ENCODE data around the gene LTF. TPM values are rescaled to one million over a fixed set of nuclear protein-coding genes. Genes with fewer than 3 reads are reported as not detected.

LTF gene
- total and polyA plus RNA-seq, 10 of the 15 experiments (the other 5 are each of a cell fraction or from before 2014, with no cell fraction given): 0.03 to 0.31 TPM; not detected in 8

- no peak for ATAC-seq
- DNase-seq (ENCODE audit: low read depth, low spot score): no peak
- BruUV-seq (replicated peaks): no TSS peak
- 57% methylated on average over 3 of the region's 3 CpGs for WGBS (ENCODE audit: insufficient coverage, insufficient replicate concordance, low lambda C conversion rate, missing lambda C conversion rate)
- no peak overlapping the region for H2AFZ ChIP-seq (ENCODE audit: control insufficient read depth, low read depth, low read length)
- ChIA-PET CTCF (interaction anchor here (0.7 to 1.6 kb wide), 2 partner anchors 12 to 26 kb away, joined by 4 to 7 read pairs; no protein-coding TSS in a partner anchor), POLR2A (no interaction called here), RAD21 (ENCODE audit: unreplicated experiment) (interaction anchor here (1.3 kb wide), 1 partner anchor 10 kb away, joined by 3 read pairs; no protein-coding TSS in a partner anchor), SMC1A (ENCODE audit: uncharacterized antibody, unreplicated experiment) (interaction anchor here (0.7 to 1.7 kb wide), 2 partner anchors 10 to 96 kb away, joined by 3 read pairs; no protein-coding TSS in a partner anchor)
- H3K36me3 ChIP-seq (ENCODE audit: control insufficient read depth in 2 of 2, insufficient read depth in 2 of 2, low read length in 1 of 2): no peaks in the 10 kb centered on the region
- intact Hi-C loops (cut with micrococcal nuclease; ENCODE audit: unreplicated experiment): no loop called here
- FAIRE-seq: no peak
- H4K20me1 ChIP-seq (ENCODE audit: control insufficient read depth, insufficient read depth): no peaks in the 10 kb centered on the region
- no peak overlapping the region for H3K9ac ChIP-seq (ENCODE audit: control insufficient read depth, insufficient read depth, low read length)
- H3K27ac ChIP-seq (ENCODE audit: control insufficient read depth, insufficient read depth): no peak overlapping the region
- in situ Hi-C loops (cut with MboI): no loop called here
- H3K4me2 ChIP-seq (ENCODE audit: control insufficient read depth, insufficient read depth): no peak overlapping the region
- H3K27me3 ChIP-seq (replicated peaks in 1 of 2; ENCODE audit: control insufficient read depth in 2 of 2, insufficient read depth in 2 of 2, low read length in 1 of 2): peaks cover 7 to 17% of the 10 kb centered on the region in 2 experiments
- H3K4me1 ChIP-seq (ENCODE audit: control insufficient read depth, insufficient read depth, low read length): no peaks in the 10 kb centered on the region
- H3K4me3 ChIP-seq: no peak overlapping the region
- no peaks in the 10 kb centered on the region; the same call in 2 of the 3 replicates for H3K9me3 ChIP-seq (replicated peaks; ENCODE audit: control insufficient read depth, insufficient read depth, low read length)
- H3K79me2 ChIP-seq (ENCODE audit: control insufficient read depth, insufficient read depth, low read length): no peaks in the 10 kb centered on the region
- TF ChIP-seq E4F1 (IDR thresholded peaks at IDR 0.05; ENCODE audit: borderline replicate concordance, partially characterized antibody) (no peak), TBL1XR1 (IDR thresholded peaks at IDR 0.05; ENCODE audit: low read depth, low read length) (no peak), SIN3A (IDR thresholded peaks at IDR 0.05; ENCODE audit: low read depth, low read length) (no peak), NR2C1 (IDR thresholded peaks at IDR 0.05) (no peak), TCF3 (IDR thresholded peaks at IDR 0.05; ENCODE audit: borderline replicate concordance, insufficient read depth, low read depth, low read length) (no peak), ZBTB11 (CRISPR knock-in tag; IDR thresholded peaks at IDR 0.05) (no peak), RAD21 (IDR thresholded peaks at IDR 0.05; ENCODE audit: insufficient read depth, low read depth, low read length) (no peak), TCF7 (IDR thresholded peaks at IDR 0.05; ENCODE audit: borderline replicate concordance) (no peak), E2F4 (IDR thresholded peaks at IDR 0.05; ENCODE audit: low read depth, low read length) (no peak), RB1 (IDR thresholded peaks at IDR 0.05; ENCODE audit: borderline replicate concordance) (no peak), STAT1 (conservative IDR thresholded peaks at IDR 0.05) (no peak), MYB (IDR thresholded peaks at IDR 0.05; ENCODE audit: borderline replicate concordance, low read depth, low read length) (no peak)
- TF ChIP-seq, protein P1, sequence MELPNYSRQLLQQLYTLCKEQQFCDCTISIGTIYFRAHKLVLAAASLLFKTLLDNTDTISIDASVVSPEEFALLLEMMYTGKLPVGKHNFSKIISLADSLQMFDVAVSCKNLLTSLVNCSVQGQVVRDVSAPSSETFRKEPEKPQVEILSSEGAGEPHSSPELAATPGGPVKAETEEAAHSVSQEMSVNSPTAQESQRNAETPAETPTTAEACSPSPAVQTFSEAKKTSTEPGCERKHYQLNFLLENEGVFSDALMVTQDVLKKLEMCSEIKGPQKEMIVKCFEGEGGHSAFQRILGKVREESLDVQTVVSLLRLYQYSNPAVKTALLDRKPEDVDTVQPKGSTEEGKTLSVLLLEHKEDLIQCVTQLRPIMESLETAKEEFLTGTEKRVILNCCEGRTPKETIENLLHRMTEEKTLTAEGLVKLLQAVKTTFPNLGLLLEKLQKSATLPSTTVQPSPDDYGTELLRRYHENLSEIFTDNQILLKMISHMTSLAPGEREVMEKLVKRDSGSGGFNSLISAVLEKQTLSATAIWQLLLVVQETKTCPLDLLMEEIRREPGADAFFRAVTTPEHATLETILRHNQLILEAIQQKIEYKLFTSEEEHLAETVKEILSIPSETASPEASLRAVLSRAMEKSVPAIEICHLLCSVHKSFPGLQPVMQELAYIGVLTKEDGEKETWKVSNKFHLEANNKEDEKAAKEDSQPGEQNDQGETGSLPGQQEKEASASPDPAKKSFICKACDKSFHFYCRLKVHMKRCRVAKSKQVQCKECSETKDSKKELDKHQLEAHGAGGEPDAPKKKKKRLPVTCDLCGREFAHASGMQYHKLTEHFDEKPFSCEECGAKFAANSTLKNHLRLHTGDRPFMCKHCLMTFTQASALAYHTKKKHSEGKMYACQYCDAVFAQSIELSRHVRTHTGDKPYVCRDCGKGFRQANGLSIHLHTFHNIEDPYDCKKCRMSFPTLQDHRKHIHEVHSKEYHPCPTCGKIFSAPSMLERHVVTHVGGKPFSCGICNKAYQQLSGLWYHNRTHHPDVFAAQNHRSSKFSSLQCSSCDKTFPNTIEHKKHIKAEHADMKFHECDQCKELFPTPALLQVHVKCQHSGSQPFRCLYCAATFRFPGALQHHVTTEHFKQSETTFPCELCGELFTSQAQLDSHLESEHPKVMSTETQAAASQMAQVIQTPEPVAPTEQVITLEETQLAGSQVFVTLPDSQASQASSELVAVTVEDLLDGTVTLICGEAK (IDR thresholded peaks at IDR 0.05; ENCODE audit: borderline replicate concordance): no peak
These were observed 2.6 kb downstream of the LTF start for GRCh38 chr3:46462111-46462510.

Measured in GM12878 (cell line).